Astrocyte of the cerebellum (primary cell): ENCODE measurements around the gene RIPK3.

Experiments
- DNase-seq: peaks from one replicate; pipeline ENCODE4 v3.0.0-alpha.2; 2011; ENCODE audit warnings: low read depth
- H3K4me3 ChIP-seq: 2 replicates; pipeline ENCODE4 v1.5.1; 2011; ENCODE audit warnings: mild to moderate bottlenecking, low read depth, low read length, moderate library complexity
- in situ Hi-C: cut with HindIII; loops from 2 replicates; pipeline ENCODE4 v1.10.0; 2017; ENCODE audit warnings: low sequenced_read_pairs
- TF ChIP-seq, protein P1 (sequence below): IDR thresholded peaks from 2 replicates; pipeline ENCODE4 v1.5.1; 2012; ENCODE audit warnings: low read length, low read depth, moderate library complexity, mild to moderate bottlenecking; ENCODE audit errors: missing control alignments

The RIPK3 gene

GRCh38 chr14:24384169-24384568, 44.4 kb upstream of the RIPK3 start:
- no peak overlapping the region for H3K4me3 ChIP-seq
- no peak for DNase-seq
- TF ChIP-seq, protein P1, sequence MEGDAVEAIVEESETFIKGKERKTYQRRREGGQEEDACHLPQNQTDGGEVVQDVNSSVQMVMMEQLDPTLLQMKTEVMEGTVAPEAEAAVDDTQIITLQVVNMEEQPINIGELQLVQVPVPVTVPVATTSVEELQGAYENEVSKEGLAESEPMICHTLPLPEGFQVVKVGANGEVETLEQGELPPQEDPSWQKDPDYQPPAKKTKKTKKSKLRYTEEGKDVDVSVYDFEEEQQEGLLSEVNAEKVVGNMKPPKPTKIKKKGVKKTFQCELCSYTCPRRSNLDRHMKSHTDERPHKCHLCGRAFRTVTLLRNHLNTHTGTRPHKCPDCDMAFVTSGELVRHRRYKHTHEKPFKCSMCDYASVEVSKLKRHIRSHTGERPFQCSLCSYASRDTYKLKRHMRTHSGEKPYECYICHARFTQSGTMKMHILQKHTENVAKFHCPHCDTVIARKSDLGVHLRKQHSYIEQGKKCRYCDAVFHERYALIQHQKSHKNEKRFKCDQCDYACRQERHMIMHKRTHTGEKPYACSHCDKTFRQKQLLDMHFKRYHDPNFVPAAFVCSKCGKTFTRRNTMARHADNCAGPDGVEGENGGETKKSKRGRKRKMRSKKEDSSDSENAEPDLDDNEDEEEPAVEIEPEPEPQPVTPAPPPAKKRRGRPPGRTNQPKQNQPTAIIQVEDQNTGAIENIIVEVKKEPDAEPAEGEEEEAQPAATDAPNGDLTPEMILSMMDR, result no peak
- in situ Hi-C loops, result no loop called here

GRCh38 chr14:24382064-24382371, 42.2 kb upstream of the RIPK3 start:
- DNase-seq, result no peak
- in situ Hi-C loops, result no loop called here
- no peak overlapping the region for H3K4me3 ChIP-seq
- TF ChIP-seq, protein P1, result no peak

DNA sequence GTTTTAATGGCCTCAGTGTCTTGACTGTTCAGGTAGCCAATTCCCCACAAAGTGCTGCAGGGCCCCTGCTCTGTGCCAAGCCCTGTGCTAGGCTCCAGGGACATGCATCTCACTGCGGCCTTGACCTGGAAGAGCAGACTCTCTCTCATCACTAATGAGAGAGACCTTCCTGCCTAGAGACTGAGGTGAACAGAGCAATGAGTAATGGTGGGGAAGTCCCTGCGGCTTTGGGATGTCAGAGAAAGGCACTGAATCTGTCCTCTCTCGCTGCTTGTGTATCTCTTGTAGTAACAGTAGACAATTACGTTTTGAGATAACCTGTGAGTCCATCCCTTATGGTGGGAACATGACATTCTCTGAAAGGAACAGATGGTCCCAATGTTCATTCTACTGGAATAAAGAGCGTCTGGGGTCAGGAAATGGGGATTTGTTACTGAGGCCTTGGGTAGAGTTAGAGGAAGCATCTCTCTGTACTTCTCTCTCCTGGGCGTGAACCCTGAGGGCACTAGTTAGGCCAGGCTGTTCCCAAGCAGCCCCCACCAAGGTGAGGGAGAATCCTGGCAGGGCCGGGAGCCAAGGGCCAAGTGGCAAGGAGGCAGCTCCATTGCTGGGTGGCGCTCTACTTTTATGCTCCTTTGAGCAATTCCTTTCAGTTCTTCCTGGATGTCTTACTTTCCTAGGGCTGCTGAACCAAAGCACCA, 41.7 kb upstream of the RIPK3 start:
- in situ Hi-C loops, result no loop called here
- TF ChIP-seq, protein P1, result no peak
- no peak overlapping the region for H3K4me3 ChIP-seq
- no peak for DNase-seq

DNA sequence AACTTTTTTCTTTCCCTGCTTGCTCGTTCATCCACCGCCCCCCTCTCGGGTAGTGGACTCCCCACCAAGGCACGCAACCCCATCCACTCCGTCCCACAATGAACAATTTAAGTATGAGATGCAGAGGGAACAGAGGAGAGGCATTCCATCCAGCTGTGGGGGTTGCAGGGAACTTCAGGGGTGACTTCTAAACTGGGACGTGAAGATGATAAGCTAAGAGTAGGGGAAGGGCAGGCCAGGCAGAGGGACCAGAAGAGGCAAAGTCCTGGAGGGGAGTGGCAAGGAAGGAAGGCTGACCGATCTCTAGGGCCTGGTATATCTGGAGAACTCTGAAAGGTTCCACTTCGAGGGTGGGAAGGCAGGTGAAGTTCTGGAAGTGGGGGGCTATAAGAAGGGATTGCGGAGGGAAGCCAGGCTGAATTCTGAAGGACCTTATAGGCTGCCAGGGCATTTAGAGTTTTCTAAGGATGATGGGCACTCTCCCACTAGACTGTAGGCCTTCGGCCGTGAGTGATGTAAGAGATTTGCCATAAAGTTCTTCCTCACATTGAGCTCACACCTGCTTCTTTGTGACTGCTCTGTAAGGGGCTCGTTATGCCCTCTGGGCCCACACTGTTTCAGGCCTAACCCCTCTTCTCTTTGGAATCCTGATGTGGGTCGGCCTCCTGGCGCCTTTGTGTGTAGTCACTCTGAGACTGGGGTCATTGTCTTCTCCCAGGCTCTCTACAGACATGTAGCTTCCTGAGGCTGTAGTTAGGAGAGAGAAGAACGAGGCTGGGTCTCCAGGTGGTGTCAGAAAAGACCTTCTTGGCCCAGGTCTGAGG, 40.3 kb upstream of the RIPK3 start:
- in situ Hi-C loops, result no loop called here
- TF ChIP-seq, protein P1, result no peak
- no peak overlapping the region for H3K4me3 ChIP-seq
- no peak for DNase-seq

- no peak for DNase-seq
Observed at GRCh38 chr14:24378981-24379906, 39.5 kb upstream of the RIPK3 start.

GRCh38 chr14:24378327-24378726, 38.5 kb upstream of the RIPK3 start:
- TF ChIP-seq, protein P1, result no peak
- no peak for DNase-seq
- in situ Hi-C loops, result no loop called here
- no peak overlapping the region for H3K4me3 ChIP-seq

More at GRCh38 chr14:24378981-24379906, 39.5 kb upstream of the RIPK3 start:
- H3K4me3 ChIP-seq, result no peak overlapping the region
- in situ Hi-C loops, result no loop called here
- TF ChIP-seq, protein P1, result no peak
